Endothelial cell of umbilical vein (primary cell): ENCODE measurements around the gene LKAAEAR1. TPM values are rescaled to one million over a fixed set of nuclear protein-coding genes. Genes with fewer than 3 reads are reported as not detected.

Experiments used
- BruUV-seq: library from RNA; stranded (reverse); fragments of 400-500 nt; replicated peaks from 2 replicates; lab custom pipeline; 2021; lab: Mats Ljungman, UMichigan
- CTCF ChIA-PET: fragments of 300-600, 350-600 bp; sonication (Branson Sonifier 250); formaldehyde crosslinking; loops from one replicate; lab custom pipeline; 2021; ENCODE audit warnings: antibody characterized with exemption, inconsistent platforms; lab: Charles Lee
- POLR2A ChIA-PET: fragments of 300-600, 350-600 bp; sonication (Branson Sonifier 250); formaldehyde crosslinking; loops from one replicate; lab custom pipeline; 2021; ENCODE audit warnings: antibody characterized with exemption, inconsistent platforms; lab: Charles Lee
- DNase-seq: peaks from one replicate; pipeline ENCODE4 v3.0.0-alpha.2; 2011; ENCODE audit warnings: low read depth, low spot score
- FAIRE-seq: peaks from 2 replicates; lab custom pipeline; 2011; peaks lifted over from hg19 to GRCh38; lab: Jason Lieb, UNC
- H2AFZ ChIP-seq: 2 replicates; pipeline ENCODE4 v1.6.0; 2012; ENCODE audit warnings: low read depth, low read length, control low read depth, inconsistent platforms
- H3K27ac ChIP-seq: 2 replicates; pipeline ENCODE4 v1.5.1; 2011; ENCODE audit warnings: low read depth, mild to moderate bottlenecking, control low read depth, low read length, moderate library complexity; ENCODE audit not compliant: insufficient read depth
- H3K27me3 ChIP-seq, 2 experiments: 2 replicates each; pipeline versions ENCODE4 v1.6.0 to v1.6.1; 2011; ENCODE audit warnings: low read length in 2 of 2, mixed read lengths in 1 of 2; ENCODE audit not compliant: control insufficient read depth in 2 of 2, insufficient read depth in 2 of 2
- H3K36me3 ChIP-seq, 2 experiments: 2 replicates in 1 of 2; 3 replicates in 1 of 2; pipeline ENCODE4 v1.5.1; 2011; ENCODE audit warnings: low read length in 2 of 2, mild to moderate bottlenecking in 1 of 2, moderate library complexity in 1 of 2; ENCODE audit not compliant: control insufficient read depth in 2 of 2, insufficient read depth in 2 of 2; ENCODE audit errors: extremely low read depth in 1 of 2
- H3K4me1 ChIP-seq: 3 replicates; pipeline ENCODE4 v1.5.1; 2011; ENCODE audit warnings: mild to moderate bottlenecking, low read length; ENCODE audit not compliant: control insufficient read depth, insufficient read depth; ENCODE audit errors: extremely low read depth
- H3K4me2 ChIP-seq: 2 replicates; pipeline ENCODE4 v1.6.1; 2011; ENCODE audit warnings: low read length, control low read depth, mixed read lengths; ENCODE audit not compliant: insufficient read depth
- H3K4me3 ChIP-seq, 3 experiments: fragments of 200-600 bp in 1 of 3; sonication (generic), shearing (Covaris generic) in 1 of 3; replicated peaks in 1 of 3; 2 replicates each; pipeline ENCODE4 v1.5.1; 2011 to 2016; ENCODE audit warnings: control low read depth in 3 of 3, low read length in 3 of 3, mild to moderate bottlenecking in 2 of 3, inconsistent platforms in 1 of 3, low read depth in 1 of 3, moderate library complexity in 1 of 3; ENCODE audit not compliant: insufficient read depth in 1 of 3
- H3K79me2 ChIP-seq: 2 replicates; pipeline ENCODE4 v1.6.0; 2012; ENCODE audit warnings: low read length, inconsistent platforms; ENCODE audit not compliant: control insufficient read depth, insufficient read depth
- H3K9ac ChIP-seq: replicated peaks from 2 replicates; pipeline ENCODE3; 2011; ENCODE audit warnings: low read length, control low read depth; ENCODE audit not compliant: insufficient read depth; ENCODE audit errors: extremely low read depth
- H3K9me1 ChIP-seq: replicated peaks from 3 replicates; pipeline ENCODE4 v1.6.0; 2011; ENCODE audit warnings: mild to moderate bottlenecking, low read length; ENCODE audit not compliant: control insufficient read depth, insufficient read depth; ENCODE audit errors: extremely low read depth
- H3K9me3 ChIP-seq: replicated peaks from 2 replicates; pipeline ENCODE4 v1.5.1; 2012; ENCODE audit warnings: low read length, inconsistent platforms; ENCODE audit not compliant: control insufficient read depth, insufficient read depth
- H4K20me1 ChIP-seq: replicated peaks from 2 replicates; pipeline ENCODE3; 2011; ENCODE audit warnings: mild to moderate bottlenecking, low read length; ENCODE audit not compliant: control insufficient read depth, insufficient read depth; ENCODE audit errors: extremely low read depth
- CTCF ChIP-seq, 2 donors: IDR thresholded peaks; 1 replicate in 1 of 2; 2 replicates in 1 of 2; pipeline ENCODE4 v1.5.1; 2011; ENCODE audit warnings: low read length in 2 of 2, mild to moderate bottlenecking in 2 of 2, moderate library complexity in 2 of 2, control low read depth in 1 of 2, inconsistent platforms in 1 of 2, low read depth in 1 of 2; ENCODE audit not compliant: insufficient read depth in 1 of 2; ENCODE audit errors: extremely low read depth in 1 of 2
- EZH2 ChIP-seq: IDR thresholded peaks from 2 replicates; pipeline ENCODE4 v1.6.1; 2012; ENCODE audit warnings: borderline replicate concordance, low read depth, mild to moderate bottlenecking, moderate library complexity, low read length, inconsistent platforms; ENCODE audit not compliant: severe bottlenecking
- FOS ChIP-seq: IDR thresholded peaks from 2 replicates; pipeline ENCODE4 v1.6.1; 2011; ENCODE audit warnings: mild to moderate bottlenecking, low read length, moderate library complexity, borderline replicate concordance; ENCODE audit not compliant: insufficient read depth
- GATA2 ChIP-seq: IDR thresholded peaks from 2 replicates; pipeline ENCODE4 v1.7.0; 2011; ENCODE audit warnings: low read depth, mild to moderate bottlenecking, moderate library complexity, mixed read lengths, low read length; ENCODE audit not compliant: insufficient read length, insufficient read depth
- JUN ChIP-seq: IDR thresholded peaks from 2 replicates; pipeline ENCODE4 v1.6.1; 2011; ENCODE audit warnings: borderline replicate concordance, low read depth; ENCODE audit not compliant: insufficient read length, insufficient read depth
- MAX ChIP-seq: IDR thresholded peaks from 2 replicates; pipeline ENCODE4 v1.6.1; 2011; ENCODE audit not compliant: insufficient read depth, insufficient read length
- MYC ChIP-seq: IDR thresholded peaks from one replicate; pipeline ENCODE4 v1.6.1; 2011; ENCODE audit warnings: mild to moderate bottlenecking, low read depth, low read length
- POLR2A ChIP-seq: IDR thresholded peaks from 2 replicates; pipeline ENCODE4 v1.6.1; 2012; ENCODE audit warnings: low read depth, mild to moderate bottlenecking, control low read depth, low read length
- POLR2AphosphoS5 ChIP-seq: IDR thresholded peaks from 2 replicates; pipeline ENCODE4 v1.6.1; 2012; ENCODE audit warnings: low read depth, mild to moderate bottlenecking, control low read depth, low read length, moderate library complexity; ENCODE audit not compliant: insufficient read depth
- dilution Hi-C: fragments of 300-500 bp; cut with MboI; formaldehyde crosslinking; loops from one replicate; pipeline ENCODE4 v1.15.0; 2019; ENCODE audit warnings: low sequenced_read_pairs; ENCODE audit not compliant: extremely low pct_ligation_motif_present
- intact Hi-C: fragments of 100-400 bp; cut with micrococcal nuclease; formaldehyde crosslinking; loops from one replicate; pipeline ENCODE4 v1.10.0; 2022
- polyA plus RNA-seq, 4 experiments: library from polyadenylated mRNA; depleted of rRNA in 3 of 4; stranded (reverse) in 3 of 4; unstranded in 1 of 4; fragments of >200 nt; gene quantifications; 2 replicates each; pipeline versions ENCODE4 v1.2.1 to v1.2.3, GENCODE V29; 2011 to 2012; ENCODE audit warnings: missing spikeins in 1 of 4
- total RNA-seq: library from RNA; stranded (reverse); gene quantifications from 2 replicates; pipeline ENCODE4 v1.2.3, GENCODE V29; 2021

The LKAAEAR1 gene
- total and polyA plus RNA-seq, 2 donors (not counting 3 experiments of a cell fraction or from before 2014, with no cell fraction given), result 0.29 TPM; not detected in 1

- POLR2A ChIA-PET, result no interaction called here
- Histone ChIP-seq H3K9ac (no peak within 1 kb of the TSS), H2AFZ (no peak within 1 kb of the TSS), H4K20me1 (no peaks in the 10 kb centered on the region), H3K4me1 (no peaks in the 10 kb centered on the region), H3K4me3 (no peak within 1 kb of the TSS), H3K36me3 (no peaks in the 10 kb centered on the region), H3K9me1 (no peaks in the 10 kb centered on the region), H3K4me2 (no peak within 1 kb of the TSS), H3K27ac (no peak within 1 kb of the TSS), H3K9me3 (no peaks in the 10 kb centered on the region), H3K79me2 (no peaks in the 10 kb centered on the region), H3K27me3 (peaks cover 7 to 8% of the 10 kb centered on the region in 2 experiments)
- intact Hi-C loops, result no loop called here
- dilution Hi-C loops, result no loop called here
- TF ChIP-seq POLR2A, result no peak
- no peak for TF ChIP-seq POLR2AphosphoS5
- no peak for TF ChIP-seq MAX
- TF ChIP-seq CTCF (IDR thresholded peaks at IDR 0.05; ENCODE audit: extremely low read depth in 1 of 2, insufficient read depth in 1 of 2, low read depth in 1 of 2, low read length in 2 of 2), result no peak
- no peak for TF ChIP-seq EZH2
- no peak for TF ChIP-seq MYC
- TF ChIP-seq GATA2, result no peak
- TF ChIP-seq FOS, result no peak
- TF ChIP-seq JUN, result no peak
- DNase-seq (no peak), FAIRE-seq (no peak)
- CTCF ChIA-PET, result interaction anchor here (2.0 kb wide), 1 partner anchor 24 kb away, joined by 6 read pairs; no protein-coding TSS in a partner anchor
- no TSS peak for BruUV-seq
These were observed 23.0 kb upstream of the LKAAEAR1 start, which contains the start of gene NPBWR2 for GRCh38 chr20:64106981-64107735. Gene NPBWR2 (minus strand): TSS chr20:64107565. CDS start chr20:64106831, 734 bp downstream.
